Astrocyte (in vitro differentiated cells and primary cell): Measurements from ENCODE around the gene ETS1. TPM values are rescaled to one million over a fixed set of nuclear protein-coding genes. Genes with fewer than 3 reads are reported as not detected.

Experiments
- DNase-seq: peaks from one replicate; pipeline ENCODE4 v3.0.0-alpha.2; 2010; ENCODE audit warnings: low read depth
- FAIRE-seq: peaks from 2 replicates; lab custom pipeline; 2011; peaks lifted over from hg19 to GRCh38; lab: Jason Lieb, UNC
- H2AFZ ChIP-seq: 2 replicates; pipeline ENCODE4 v1.6.0; 2012; ENCODE audit warnings: low read depth, low read length, inconsistent platforms
- H3K27ac ChIP-seq: 2 replicates; pipeline ENCODE4 v1.5.1; 2011; ENCODE audit warnings: low read depth, low read length, inconsistent platforms
- H3K27me3 ChIP-seq: 2 replicates; pipeline ENCODE4 v1.6.0; 2011; ENCODE audit warnings: low read length, inconsistent platforms; ENCODE audit not compliant: insufficient read depth
- H3K36me3 ChIP-seq: 2 replicates; pipeline ENCODE4 v1.5.1; 2011; ENCODE audit warnings: low read length, inconsistent platforms; ENCODE audit not compliant: insufficient read depth
- H3K4me1 ChIP-seq: 2 replicates; pipeline ENCODE4 v1.5.1; 2011; ENCODE audit warnings: low read length, inconsistent platforms; ENCODE audit not compliant: insufficient read depth
- H3K4me2 ChIP-seq: 2 replicates; pipeline ENCODE4 v1.6.0; 2012; ENCODE audit warnings: low read length, inconsistent platforms
- H3K4me3 ChIP-seq: 2 replicates; pipeline ENCODE4 v1.5.1; 2011; ENCODE audit warnings: low read depth, mild to moderate bottlenecking, low read length, inconsistent platforms; ENCODE audit not compliant: insufficient read depth
- H3K79me2 ChIP-seq: 2 replicates; pipeline ENCODE4 v1.6.0; 2012; ENCODE audit warnings: mild to moderate bottlenecking, low read length, inconsistent platforms; ENCODE audit not compliant: insufficient read depth
- H3K9ac ChIP-seq: 2 replicates; pipeline ENCODE4 v1.6.0; 2012; ENCODE audit warnings: mild to moderate bottlenecking, low read length, inconsistent platforms
- H3K9me3 ChIP-seq: 2 replicates; pipeline ENCODE4 v1.5.1; 2012; ENCODE audit warnings: low read depth, mild to moderate bottlenecking, low read length, inconsistent platforms; ENCODE audit not compliant: insufficient read depth
- H4K20me1 ChIP-seq: 2 replicates; pipeline ENCODE4 v1.6.0; 2012; ENCODE audit warnings: low read length, inconsistent platforms; ENCODE audit not compliant: insufficient read depth
- H3K27ac Mint-ChIP-seq: one replicate; pipeline ENCODE4 v1.8.0; 2021; ENCODE audit warnings: mild to moderate bottlenecking, mixed read lengths; ENCODE audit not compliant: unreplicated experiment
- H3K27me3 Mint-ChIP-seq: one replicate; pipeline ENCODE4 v1.8.0; 2021; ENCODE audit warnings: low read depth, mixed read lengths; ENCODE audit not compliant: unreplicated experiment
- H3K36me3 Mint-ChIP-seq: one replicate; pipeline ENCODE4 v1.8.0; 2021; ENCODE audit warnings: low read depth, mixed read lengths; ENCODE audit not compliant: unreplicated experiment
- H3K4me1 Mint-ChIP-seq: one replicate; pipeline ENCODE4 v1.8.0; 2021; ENCODE audit warnings: low read depth, mixed read lengths; ENCODE audit not compliant: unreplicated experiment
- H3K4me3 Mint-ChIP-seq: one replicate; pipeline ENCODE4 v1.8.0; 2021; ENCODE audit warnings: mild to moderate bottlenecking, moderate library complexity, mixed read lengths; ENCODE audit not compliant: unreplicated experiment
- H3K9me3 Mint-ChIP-seq: one replicate; pipeline ENCODE4 v1.8.0; 2021; ENCODE audit warnings: mild to moderate bottlenecking, mixed read lengths; ENCODE audit not compliant: unreplicated experiment
- CTCF ChIP-seq: IDR thresholded peaks from 2 replicates; pipeline ENCODE4 v1.5.1; 2011; ENCODE audit warnings: low read depth, mild to moderate bottlenecking, inconsistent platforms, low read length, moderate library complexity; ENCODE audit not compliant: insufficient read depth
- EZH2 ChIP-seq: IDR thresholded peaks from 2 replicates; pipeline ENCODE4 v1.6.1; 2012; ENCODE audit warnings: mild to moderate bottlenecking, low read length, inconsistent platforms; ENCODE audit not compliant: insufficient read depth
- total RNA-seq: library from RNA; stranded (reverse); gene quantifications from 2 replicates; pipeline ENCODE4 v1.2.1, GENCODE V29; 2021

Gene ETS1
- total RNA-seq, 1 donor from 2014 or later: 107 TPM

- no peaks in the 10 kb centered on the region for H3K79me2 ChIP-seq
- Mint-ChIP-seq H3K36me3 (no peaks in the 10 kb centered on the region), H3K9me3 (no peaks in the 10 kb centered on the region), H3K27ac (no peak overlapping the region), H3K4me1 (peaks cover 29% of the 10 kb centered on the region), H3K27me3 (no peaks in the 10 kb centered on the region), H3K4me3 (no peak overlapping the region)
- DNase-seq (no peak), FAIRE-seq (no peak)
- H3K4me1 ChIP-seq: peaks cover 5% of the 10 kb centered on the region
- H3K27ac ChIP-seq: no peak overlapping the region
- H4K20me1 ChIP-seq: no peaks in the 10 kb centered on the region
- H3K36me3 ChIP-seq: no peaks in the 10 kb centered on the region
- H3K9me3 ChIP-seq: no peaks in the 10 kb centered on the region
- no peak overlapping the region for H3K9ac ChIP-seq
- H3K4me2 ChIP-seq: no peak overlapping the region
- H3K27me3 ChIP-seq: peaks cover 5% of the 10 kb centered on the region
- TF ChIP-seq EZH2 (no peak), CTCF (no peak)
- H2AFZ ChIP-seq: no peak overlapping the region
- H3K4me3 ChIP-seq: no peak overlapping the region
Observed at GRCh38 chr11:128594226-128594625, 6.9 kb upstream of the ETS1 start.

DNA sequence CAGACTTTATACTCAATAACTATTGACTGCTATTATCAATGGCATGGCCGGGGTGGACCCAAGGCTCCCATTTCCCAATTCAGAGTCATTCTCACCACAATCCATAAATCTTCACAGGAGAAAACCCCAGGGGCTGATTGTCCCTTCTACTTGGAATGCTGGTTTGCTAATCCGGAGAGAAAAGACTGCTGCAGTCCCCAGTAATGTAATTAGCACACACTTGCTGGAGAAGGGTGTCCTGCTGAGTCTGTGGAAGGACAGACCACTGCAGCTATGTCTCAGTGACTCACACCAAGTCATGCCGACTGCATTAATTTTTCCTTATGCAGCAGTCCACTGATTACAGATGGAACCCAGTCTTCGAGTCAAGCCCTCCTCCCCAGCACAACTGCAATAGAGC lies 5.9 kb upstream of the ETS1 start:
- peak; percentile 86 for DNase-seq
- peak; percentile 29 for FAIRE-seq
- Histone ChIP-seq H3K27me3 (peaks cover 5% of the 10 kb centered on the region), H3K79me2 (no peaks in the 10 kb centered on the region), H2AFZ (no peak overlapping the region), H4K20me1 (no peaks in the 10 kb centered on the region), H3K4me1 (peaks cover 5% of the 10 kb centered on the region), H3K9me3 (no peaks in the 10 kb centered on the region), H3K4me2 (peak overlapping the region; percentile 8), H3K9ac (no peak overlapping the region), H3K36me3 (no peaks in the 10 kb centered on the region), H3K4me3 (no peak overlapping the region), H3K27ac (no peak overlapping the region)
- H3K27ac Mint-ChIP-seq: peak overlapping the region; percentile 15
- TF ChIP-seq CTCF (no peak), EZH2 (no peak)
- no peaks in the 10 kb centered on the region for H3K9me3 Mint-ChIP-seq
- H3K4me1 Mint-ChIP-seq: peaks cover 29% of the 10 kb centered on the region
- no peak overlapping the region for H3K4me3 Mint-ChIP-seq
- H3K36me3 Mint-ChIP-seq: no peaks in the 10 kb centered on the region
- H3K27me3 Mint-ChIP-seq: no peaks in the 10 kb centered on the region

DNA sequence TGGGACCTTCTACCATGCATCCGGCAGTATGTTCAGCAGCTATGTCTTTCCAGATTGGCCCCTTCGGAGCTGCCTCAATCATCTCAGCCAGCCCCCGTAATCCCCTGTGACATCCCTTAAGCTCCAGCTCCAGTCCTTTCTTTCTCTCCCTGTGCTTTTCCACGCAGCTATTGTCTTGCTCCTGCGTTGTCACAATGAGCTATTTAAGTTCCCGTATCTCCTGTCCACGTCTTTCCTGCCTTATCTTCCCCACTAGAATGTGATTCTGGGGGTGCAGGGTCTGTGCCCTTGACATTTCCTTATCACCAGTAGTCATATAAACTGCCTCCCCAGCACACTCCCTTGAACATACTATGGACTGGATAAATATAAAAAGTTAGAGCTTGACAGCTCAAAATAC lies 5.1 kb upstream of the ETS1 start:
- no peaks in the 10 kb centered on the region for H3K27me3 Mint-ChIP-seq
- no peaks in the 10 kb centered on the region for H3K36me3 Mint-ChIP-seq
- Histone ChIP-seq H3K27me3 (peaks cover 9% of the 10 kb centered on the region), H3K79me2 (no peaks in the 10 kb centered on the region), H3K4me1 (peaks cover 5% of the 10 kb centered on the region), H3K4me2 (no peak overlapping the region), H4K20me1 (no peaks in the 10 kb centered on the region), H3K4me3 (no peak overlapping the region), H3K9ac (no peak overlapping the region), H3K9me3 (no peaks in the 10 kb centered on the region), H2AFZ (no peak overlapping the region), H3K27ac (no peak overlapping the region), H3K36me3 (no peaks in the 10 kb centered on the region)
- FAIRE-seq (no peak), DNase-seq (no peak)
- H3K4me1 Mint-ChIP-seq: peaks cover 31% of the 10 kb centered on the region
- TF ChIP-seq CTCF (no peak), EZH2 (no peak)
- H3K9me3 Mint-ChIP-seq: no peaks in the 10 kb centered on the region
- H3K4me3 Mint-ChIP-seq: no peak overlapping the region
- no peak overlapping the region for H3K27ac Mint-ChIP-seq
